Measurements from ENCODE around the gene ZNF609.

ZNF609 gene, protein sequence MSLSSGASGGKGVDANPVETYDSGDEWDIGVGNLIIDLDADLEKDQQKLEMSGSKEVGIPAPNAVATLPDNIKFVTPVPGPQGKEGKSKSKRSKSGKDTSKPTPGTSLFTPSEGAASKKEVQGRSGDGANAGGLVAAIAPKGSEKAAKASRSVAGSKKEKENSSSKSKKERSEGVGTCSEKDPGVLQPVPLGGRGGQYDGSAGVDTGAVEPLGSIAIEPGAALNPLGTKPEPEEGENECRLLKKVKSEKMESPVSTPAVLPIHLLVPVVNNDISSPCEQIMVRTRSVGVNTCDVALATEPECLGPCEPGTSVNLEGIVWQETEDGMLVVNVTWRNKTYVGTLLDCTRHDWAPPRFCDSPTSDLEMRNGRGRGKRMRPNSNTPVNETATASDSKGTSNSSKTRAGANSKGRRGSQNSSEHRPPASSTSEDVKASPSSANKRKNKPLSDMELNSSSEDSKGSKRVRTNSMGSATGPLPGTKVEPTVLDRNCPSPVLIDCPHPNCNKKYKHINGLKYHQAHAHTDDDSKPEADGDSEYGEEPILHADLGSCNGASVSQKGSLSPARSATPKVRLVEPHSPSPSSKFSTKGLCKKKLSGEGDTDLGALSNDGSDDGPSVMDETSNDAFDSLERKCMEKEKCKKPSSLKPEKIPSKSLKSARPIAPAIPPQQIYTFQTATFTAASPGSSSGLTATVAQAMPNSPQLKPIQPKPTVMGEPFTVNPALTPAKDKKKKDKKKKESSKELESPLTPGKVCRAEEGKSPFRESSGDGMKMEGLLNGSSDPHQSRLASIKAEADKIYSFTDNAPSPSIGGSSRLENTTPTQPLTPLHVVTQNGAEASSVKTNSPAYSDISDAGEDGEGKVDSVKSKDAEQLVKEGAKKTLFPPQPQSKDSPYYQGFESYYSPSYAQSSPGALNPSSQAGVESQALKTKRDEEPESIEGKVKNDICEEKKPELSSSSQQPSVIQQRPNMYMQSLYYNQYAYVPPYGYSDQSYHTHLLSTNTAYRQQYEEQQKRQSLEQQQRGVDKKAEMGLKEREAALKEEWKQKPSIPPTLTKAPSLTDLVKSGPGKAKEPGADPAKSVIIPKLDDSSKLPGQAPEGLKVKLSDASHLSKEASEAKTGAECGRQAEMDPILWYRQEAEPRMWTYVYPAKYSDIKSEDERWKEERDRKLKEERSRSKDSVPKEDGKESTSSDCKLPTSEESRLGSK (N-terminal part only)

DNA sequence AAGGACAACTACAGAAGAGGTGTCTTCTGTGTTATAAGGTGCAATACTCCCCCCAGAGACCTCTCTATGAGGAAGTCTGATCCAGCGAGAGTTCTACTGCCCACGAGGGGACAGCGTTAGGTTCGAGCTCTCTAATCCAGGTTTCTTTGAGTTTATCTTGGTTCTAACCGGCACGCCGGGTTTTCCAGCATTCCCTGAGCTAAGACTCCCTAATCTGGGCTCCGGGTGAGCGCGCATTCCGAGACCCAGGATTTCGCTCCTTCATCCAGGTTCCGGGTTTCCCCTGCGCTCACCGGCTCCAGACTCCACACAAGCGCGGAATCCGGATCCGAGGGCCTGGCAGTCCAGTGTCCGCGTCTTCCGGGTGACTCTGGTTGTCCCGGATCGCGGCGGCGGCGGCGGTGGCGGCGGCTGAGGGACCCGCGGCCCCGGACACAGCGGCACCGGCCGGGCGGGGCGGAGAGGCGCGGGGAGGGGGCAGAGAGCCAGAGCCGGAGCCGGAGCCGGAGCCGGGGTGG, at the start of gene ZNF609:
Gene ZNF609 (plus strand): TSS at position 373 of the 518 bp plus-strand sequence. CDS start 38,842 bp downstream, outside the sequence.
- peak; percentile 47 for ATAC-seq
- DNase-seq = peak; percentile 95

DNA sequence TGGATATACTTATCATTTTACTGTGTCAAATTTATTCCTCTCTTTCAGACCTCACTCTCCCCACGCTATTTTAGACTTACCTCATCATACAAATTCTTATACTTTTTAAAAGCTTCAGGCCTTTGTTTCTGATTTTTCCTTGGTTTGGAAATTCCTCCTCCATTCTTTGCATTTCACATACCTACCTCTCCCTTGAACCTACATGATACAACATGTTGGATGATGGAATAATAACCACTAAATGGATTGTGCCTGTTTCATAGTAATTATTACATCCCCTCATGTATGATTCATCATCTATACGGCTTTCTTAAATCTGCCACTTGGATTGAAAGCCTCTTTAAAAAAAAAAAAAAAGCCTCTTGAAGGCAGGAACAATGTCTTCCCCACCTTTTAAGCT, 48.2 kb upstream of the ZNF609 start:
- ATAC-seq (no peak), DNase-seq (no peak)

DNA sequence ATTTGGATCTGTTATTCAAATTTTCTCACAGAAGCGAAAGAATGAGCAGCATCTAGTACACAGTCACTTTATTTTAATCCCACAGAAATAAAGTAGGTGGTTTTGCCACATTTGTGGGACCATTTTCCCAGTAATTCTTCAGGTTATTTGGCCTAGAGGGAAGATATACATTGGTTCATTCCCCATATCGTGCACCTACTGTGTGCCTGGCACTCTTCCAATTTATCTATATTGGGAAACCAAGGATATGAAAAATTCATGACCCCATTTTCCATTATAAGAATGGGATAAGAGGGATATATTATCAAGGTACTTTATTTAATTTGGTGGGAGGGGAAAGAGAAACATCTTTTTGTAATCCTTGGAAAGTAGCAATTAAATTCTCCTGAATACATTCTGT, 37.7 kb upstream of the ZNF609 start:
- DNase-seq (no peak), ATAC-seq (no peak)

DNA sequence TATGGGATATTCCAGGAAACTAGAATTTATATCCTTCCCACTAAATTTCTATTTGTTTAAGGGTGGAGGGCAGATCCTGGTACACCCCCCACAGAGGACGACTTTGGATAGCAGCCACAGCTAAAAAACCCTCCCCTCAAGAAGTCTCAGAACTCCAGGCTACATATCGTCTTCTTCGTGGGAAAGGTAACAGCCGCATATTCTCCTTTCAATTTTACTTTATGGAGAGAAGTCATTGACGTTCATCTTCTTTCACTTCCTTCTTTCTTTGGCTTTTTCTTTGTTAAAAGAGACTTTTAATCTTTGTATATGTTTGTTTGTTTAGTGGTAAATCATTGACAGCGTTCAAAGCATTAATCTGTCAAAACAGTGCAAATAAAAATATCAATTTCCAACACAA, 36.4 kb upstream of the ZNF609 start:
- no peak for DNase-seq
- ATAC-seq = no peak

DNA sequence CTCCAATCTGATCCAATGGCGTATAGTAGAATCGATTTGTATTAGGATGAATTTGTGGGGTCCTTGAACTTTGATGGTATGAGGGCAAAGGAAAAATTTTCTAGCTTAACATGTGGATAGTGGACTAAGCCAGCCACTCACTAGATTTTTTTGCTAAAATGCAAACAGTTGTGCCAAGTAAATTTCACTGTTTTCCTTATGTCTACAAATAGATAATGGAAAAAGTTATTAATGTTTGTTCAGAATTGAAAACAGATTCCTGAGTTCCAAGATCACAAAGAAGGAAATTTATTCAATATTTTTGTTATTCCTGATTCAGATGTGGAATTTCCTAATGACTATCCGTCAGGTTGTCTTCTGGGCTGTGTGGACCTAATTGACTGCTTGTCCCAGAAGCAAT, 35.2 kb upstream of the ZNF609 start:
- ATAC-seq (no peak), DNase-seq (no peak)

DNA sequence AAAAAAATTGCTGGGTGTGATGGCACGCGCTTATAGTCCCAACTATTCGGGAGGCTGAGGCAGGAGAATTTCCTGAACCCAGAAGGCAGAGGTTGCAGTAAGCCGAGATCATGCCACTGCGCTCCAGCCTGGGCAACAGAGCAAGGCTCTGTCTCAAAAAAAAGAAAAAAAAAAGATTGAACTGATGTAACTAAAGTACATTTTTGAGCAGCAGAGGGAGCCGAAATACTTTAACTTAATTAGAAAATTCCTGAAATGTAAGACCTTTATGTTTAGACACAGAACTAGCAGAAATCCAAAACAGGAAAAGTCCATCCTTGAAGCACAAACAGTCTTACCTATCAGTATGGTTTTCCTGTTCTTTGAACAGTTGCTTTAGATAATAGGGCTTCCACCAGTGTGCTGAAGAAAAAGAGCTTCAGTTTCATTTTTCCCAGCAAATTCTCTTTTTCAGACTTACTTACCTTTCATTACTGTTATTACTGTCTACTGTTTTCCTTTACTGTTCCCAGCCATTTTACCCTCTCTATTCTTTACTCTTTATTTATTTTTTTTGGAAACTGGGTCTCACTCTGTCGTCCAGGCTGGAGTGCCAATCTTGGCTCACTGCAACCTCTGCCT, 33.4 kb upstream of the ZNF609 start:
- no peak for ATAC-seq
- no peak for DNase-seq

DNA sequence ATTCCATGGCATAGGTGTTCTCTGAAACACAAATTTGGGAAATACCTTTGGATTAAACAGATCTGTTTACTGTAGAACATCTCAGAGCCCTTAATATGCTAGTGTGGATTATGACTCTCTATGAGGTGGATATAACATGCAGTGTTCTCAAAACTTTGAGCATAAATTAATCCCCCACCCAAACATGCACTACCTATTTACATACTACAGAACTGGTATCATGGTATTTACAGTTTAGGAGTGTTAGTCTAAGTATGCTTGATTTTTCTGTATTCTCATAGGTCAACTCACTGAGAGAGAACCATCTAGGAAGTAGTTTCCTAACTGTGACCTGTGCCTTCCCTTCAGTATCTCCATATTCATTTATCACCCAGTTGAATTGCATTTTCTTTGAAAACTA, 30.9 kb upstream of the ZNF609 start:
- peak; percentile 89 for ATAC-seq
- no peak for DNase-seq

DNA sequence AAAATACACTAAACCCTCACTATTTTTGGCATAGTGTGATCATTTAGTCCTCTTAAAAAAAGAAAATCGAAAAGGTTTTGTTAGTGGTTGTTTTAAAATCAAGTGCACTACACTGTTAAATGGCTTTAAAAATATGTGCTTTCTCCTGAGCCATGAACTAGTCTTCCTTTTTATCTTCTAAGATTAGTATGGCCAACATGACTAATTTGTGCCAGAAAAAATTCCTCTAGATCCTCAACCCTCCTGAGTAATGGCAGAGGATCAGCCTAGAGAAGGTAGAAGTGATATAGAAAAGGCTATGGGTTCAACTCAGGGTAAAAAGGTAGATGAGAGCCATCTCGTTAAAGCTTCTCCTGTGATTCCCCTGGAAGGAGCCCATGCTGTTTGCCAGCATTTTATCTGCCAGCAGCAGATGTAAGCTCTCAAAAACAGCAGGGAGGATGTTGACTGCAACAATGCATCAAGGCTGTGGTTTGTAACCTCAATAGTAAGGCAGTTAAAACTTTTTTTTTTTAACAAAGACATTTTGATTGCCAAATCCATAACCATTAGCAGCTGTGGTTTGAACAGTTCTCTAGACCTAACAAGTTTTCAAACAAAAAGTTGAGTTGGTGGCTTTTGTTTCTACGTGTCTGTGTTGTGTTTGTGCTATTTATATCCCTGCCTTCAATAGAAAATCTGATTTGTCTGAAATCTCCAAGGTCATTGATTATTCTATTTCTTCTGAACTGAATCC, 30.2 kb upstream of the ZNF609 start:
- DNase-seq (no peak), ATAC-seq (peak; percentile 68)

DNA sequence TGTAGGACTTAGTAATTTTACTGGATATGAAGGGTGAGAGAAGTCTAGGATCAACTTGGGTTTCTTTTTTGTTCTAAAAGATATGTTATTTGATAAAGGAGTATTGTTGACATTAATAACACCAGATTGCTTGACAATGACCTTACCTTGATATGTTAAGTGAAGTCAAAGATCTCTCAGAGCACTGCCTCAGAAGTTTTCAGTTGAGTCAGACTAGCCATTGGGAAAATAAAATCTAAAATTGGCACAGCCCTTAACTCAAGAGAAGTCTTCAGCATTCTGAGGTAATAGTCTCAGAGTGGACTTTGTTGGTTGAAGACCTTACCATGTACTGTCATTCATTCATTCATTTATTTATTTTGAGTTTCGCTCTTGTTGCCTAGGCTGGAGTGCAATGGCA, 22.4 kb upstream of the ZNF609 start:
- DNase-seq (no peak), ATAC-seq (peak; percentile 43)

DNA sequence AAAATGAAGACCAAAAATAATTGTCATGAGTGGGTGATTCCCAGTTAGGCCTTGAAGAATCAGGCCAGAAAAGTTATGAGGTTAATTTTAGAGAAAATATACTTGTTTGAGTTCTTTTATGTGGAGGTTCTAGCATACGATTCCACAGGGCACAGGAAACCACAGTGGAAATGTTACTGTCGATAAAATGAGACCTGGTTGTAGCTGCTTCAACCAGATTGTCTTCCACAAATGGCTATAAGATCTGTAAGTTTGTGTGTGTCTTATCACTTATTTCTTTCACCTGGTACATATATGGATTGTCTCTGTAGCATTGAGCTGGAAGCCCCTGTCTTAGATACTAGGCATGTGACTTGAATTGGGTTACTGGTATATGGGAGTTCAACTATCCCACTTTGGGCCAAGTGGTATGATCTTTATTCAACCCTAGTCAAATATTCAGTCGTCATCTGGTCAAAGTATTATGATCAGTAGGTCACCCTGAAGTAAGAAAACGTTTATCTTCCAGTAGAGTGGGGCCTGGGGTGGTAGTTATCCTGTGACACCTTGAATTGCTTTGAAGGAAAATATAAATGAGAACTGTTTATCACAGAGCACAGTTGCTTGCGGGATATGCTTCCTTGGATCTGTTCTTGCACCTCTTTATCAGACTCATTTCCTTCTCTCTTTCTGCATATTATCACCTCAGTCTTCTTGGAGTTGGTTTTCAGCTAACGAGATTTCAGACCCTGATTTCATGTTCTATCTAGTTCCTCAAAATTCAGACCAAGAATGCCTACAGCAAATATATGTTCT, 21.5 kb upstream of the ZNF609 start:
- no peak for ATAC-seq
- DNase-seq = no peak

DNA sequence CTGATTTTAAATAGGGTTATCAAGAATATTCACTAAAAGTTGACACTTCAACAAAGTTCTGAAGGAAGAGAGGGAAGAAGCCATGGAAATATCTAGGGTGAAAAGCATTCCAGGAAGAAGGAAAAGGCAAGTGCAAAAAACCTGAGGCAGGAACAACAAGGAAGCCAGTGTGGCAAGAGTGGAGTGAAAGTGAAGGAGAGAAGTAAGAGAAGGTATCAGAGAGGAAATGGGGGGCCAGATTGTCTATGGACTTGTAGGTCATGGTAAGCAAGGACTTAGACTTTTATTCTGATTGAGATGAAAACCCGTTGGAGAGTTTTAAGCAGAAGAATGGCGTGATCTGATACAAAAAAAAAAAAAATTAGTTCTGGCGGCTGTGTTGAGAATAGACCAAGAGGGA, 18.5 kb upstream of the ZNF609 start:
- ATAC-seq (no peak), DNase-seq (no peak)

DNA sequence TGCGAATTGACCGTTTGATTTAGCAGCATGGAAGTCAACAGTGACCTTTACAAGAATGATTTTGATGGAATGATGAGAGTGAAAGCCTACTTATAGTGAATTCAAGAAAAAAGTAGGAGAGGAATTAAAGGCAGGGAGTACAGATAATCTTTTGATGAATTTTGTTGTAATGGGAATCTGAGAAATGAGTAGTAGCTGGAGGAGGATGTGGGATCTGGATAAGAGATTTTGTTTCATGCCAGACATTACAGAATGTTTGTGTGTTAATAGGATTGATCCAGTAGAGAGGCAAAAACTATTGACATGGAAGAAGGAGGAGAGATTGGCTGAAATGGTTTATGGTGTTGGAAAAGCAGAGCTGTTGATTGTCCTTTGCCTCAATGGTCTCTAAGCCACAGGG, 17.4 kb upstream of the ZNF609 start:
- ATAC-seq = no peak
- DNase-seq = no peak

DNA sequence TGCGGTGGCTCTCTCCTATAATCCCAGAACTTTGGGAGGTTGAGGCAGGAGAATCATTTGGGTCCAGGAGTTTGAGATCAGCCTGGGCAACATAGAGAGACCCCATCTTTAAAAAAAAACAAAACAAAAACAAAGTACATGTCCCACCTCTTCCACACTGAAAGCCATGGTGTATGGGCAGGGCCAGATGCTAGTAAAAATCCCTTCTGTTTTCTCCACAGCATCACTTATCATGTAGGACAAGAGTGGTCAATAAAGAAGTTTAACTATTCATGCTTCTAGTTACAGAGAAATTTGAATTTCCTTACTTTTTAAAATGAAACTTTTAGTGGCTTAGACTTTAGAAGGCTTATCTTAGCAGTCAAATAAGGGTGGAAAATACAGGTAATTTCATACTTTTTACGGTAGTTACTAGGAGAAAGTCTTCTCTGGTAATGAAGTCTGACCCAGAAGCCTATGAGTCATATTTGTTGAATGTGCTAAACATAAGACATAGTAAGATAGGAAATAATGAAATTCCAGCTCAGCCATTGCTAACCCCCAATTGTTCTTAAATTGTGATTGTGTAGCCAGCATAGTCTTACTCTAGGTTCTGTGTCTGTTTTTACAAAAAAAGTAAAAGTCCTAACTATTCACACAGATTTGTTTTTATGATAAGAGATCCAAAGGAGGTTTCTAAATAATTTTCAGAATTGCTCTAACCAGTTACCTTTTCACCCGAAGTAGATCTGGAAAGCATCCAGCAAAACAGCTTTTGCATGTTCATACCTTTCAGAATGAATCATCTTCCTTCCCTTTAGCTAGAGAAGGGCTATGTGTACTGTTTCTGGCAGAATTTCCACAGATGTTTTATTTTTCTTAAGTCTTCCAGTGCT, 16.4 kb upstream of the ZNF609 start:
- DNase-seq = no peak

DNA sequence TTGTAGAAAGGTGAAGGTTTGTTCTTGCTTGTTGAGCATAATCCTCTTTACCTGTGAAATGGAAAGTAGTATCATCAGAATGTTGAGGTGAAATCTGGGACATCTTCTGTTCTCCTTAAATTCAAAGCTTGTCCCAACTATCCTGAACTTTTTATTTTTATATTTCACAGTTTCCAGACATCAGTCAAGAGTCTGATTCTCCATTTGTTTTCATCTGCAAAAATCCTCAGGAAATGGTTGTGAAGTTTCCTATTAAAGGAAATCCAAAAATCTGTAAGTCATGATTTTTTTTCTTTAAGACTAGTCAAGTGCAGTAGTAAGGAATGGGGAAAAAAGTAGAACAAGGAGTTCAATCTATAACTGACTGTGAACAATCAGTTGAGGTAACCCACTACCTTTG, 15.5 kb upstream of the ZNF609 start:
- no peak for ATAC-seq
- no peak for DNase-seq

More for the DNA sequence above, 16.4 kb upstream of the ZNF609 start:
- peak; percentile 95 for ATAC-seq

DNA sequence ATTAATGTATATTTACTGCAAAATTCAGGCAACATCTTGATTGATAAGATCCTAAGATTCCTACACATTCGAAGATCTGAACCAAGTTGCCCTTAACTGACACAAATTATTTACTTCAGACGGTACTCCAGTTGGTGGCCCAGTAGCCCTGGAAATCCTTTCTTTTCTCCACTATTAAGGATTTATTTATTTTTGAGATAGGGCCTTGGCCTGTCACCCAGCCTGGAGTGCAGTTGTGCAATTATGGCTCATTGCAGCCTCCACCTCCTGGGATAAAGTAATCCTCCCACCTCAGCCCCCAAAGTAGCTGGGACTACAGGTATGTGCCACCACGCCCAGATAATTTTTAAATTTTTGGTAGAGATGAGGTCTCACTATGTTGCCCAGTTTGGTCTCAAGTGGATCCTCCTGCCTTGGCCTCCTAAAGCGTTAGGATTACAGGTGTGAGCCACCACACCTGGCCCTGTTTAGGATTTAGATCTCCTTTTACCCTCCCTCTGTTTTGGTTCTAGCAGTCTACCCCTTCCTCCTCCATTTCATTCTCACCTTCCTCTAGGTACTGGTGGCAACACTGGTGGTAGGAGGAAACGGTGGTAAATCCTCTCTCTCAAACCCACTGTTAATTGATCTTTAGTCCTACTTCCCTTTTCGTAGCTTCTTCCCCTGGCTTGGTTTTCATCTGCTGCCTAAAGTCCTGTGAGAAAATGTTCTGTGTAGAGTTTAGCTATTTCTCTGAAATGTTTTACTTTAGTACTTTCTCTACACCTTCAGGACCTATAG, 12.7 kb upstream of the ZNF609 start:
- no peak for ATAC-seq
- DNase-seq = no peak

DNA sequence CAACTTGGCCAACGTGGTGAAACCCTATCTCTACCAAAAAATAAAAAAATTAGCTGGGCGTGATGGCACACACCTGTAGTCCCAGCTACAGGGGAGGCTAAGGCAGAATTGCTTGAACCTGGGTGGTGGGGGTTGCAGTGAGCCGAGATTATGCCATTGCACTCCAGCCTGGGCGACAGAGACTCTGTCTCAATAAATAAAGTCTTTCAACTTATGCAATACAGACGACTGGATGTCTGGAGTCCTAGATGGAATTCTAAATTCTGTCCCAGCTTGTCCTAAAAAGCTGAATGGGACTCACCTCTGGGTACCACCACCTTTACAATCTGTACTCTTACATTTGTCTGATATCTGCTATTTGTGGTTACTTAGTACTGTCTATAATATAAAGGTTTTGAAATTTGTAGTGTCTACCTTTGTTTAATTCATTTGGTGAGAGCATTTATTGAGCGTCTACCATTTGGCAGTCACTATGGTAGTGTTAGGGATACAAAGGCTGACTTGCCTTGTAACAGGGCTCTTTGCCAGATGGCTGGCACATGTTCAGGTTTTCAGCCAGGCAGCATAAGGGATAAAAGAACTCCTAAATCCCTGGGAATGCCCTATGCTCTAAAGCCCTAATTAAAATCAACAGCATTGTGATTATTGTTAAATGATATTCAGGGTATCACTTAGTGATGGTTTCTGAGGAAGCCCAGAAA, 7.2 kb upstream of the ZNF609 start:
- no peak for DNase-seq
- no peak for ATAC-seq

DNA sequence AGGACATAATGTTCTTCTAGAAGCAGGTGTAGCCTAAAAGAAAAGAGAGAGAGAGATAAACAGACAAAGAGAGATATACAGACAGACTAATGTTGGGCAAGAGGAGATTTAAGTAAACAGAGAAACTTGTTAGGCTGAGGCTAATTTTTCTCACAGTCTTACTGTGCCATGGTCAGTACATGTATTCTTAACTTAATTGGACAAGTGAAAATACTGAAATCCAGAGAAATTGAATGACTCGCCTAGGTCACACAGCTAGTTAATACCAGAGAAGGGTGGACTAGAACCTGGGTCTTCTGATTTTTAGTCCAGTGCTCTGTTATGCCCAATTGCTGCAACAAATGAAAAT, 6.7 kb upstream of the ZNF609 start:
- no peak for ATAC-seq
- DNase-seq = no peak

DNA sequence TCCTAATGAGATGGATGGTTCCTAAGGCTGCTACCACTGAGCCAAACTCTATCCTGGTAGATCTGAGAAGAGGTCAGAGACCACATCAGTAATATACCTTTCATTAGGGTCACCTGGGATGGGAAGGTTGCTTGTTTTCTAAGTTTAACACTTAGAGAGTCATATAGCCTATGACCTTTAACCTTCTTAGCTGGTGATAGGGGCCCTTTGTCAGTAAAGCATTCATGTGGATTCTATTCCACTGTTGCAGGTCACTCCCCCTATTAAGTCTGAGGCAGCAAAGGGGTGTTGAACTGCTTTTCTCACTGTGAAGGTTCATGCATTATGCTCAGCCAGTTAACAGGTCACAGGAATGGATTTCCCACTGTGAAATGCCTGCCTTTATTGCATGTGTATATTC, 6.1 kb upstream of the ZNF609 start:
- DNase-seq (no peak), ATAC-seq (no peak)
